ENCODE results near the gene SDC1.

The SDC1 gene

GRCh38 chr2:20229322-20230113 is 4.6 kb upstream of the SDC1 start:
- Histone ChIP-seq H3K4me2 (ENCODE audit: insufficient read depth, low read length) (no peak overlapping the region), H3K36me3 (ENCODE audit: insufficient read depth, low read length) (no peaks in the 10 kb centered on the region), H3K9ac (ENCODE audit: low read depth, low read length) (no peak overlapping the region), H3K9me3 (ENCODE audit: insufficient read depth, low read length, severe bottlenecking) (no peaks in the 10 kb centered on the region), H3K27me3 (ENCODE audit: insufficient read depth, low read length, poor library complexity) (peaks cover 3% of the 10 kb centered on the region), H3K4me1 (ENCODE audit: insufficient read depth, low read length) (no peaks in the 10 kb centered on the region), H2AFZ (ENCODE audit: low read depth, low read length) (no peak overlapping the region), H3K27ac (ENCODE audit: low read length) (no peak overlapping the region), H3K79me2 (ENCODE audit: insufficient read depth, low read length) (no peaks in the 10 kb centered on the region), H3K4me3 (ENCODE audit: low read depth in 1 of 2, low read length in 2 of 2) (no peak overlapping the region), H4K20me1 (ENCODE audit: insufficient read depth, low read length) (no peaks in the 10 kb centered on the region; the same call in 1 of the 2 replicates)
- no peak for TF ChIP-seq EZH2 (IDR thresholded peaks at IDR 0.05; ENCODE audit: borderline replicate concordance, low read depth, low read length, severe bottlenecking)
- no peak for TF ChIP-seq CTCF (IDR thresholded peaks at IDR 0.05; ENCODE audit: borderline replicate concordance, extremely low read depth, low read length, poor library complexity, severe bottlenecking)
- no peak for ATAC-seq (ENCODE audit: insufficient read depth, low read depth)
- DNase-seq = no peak

- H3K9me3 ChIP-seq (ENCODE audit: insufficient read depth, low read length, severe bottlenecking) = no peaks in the 10 kb centered on the region
- no peak overlapping the region for H3K27ac ChIP-seq (ENCODE audit: low read length)
- H3K4me3 ChIP-seq (ENCODE audit: low read depth in 1 of 2, low read length in 2 of 2) = no peak overlapping the region
- no peak overlapping the region for H3K4me2 ChIP-seq (ENCODE audit: insufficient read depth, low read length)
- no peaks in the 10 kb centered on the region for H3K36me3 ChIP-seq (ENCODE audit: insufficient read depth, low read length)
- DNase-seq = no peak
- peaks cover 3% of the 10 kb centered on the region for H3K27me3 ChIP-seq (ENCODE audit: insufficient read depth, low read length, poor library complexity)
- no peak overlapping the region for H3K9ac ChIP-seq (ENCODE audit: low read depth, low read length)
- no peaks in the 10 kb centered on the region for H3K79me2 ChIP-seq (ENCODE audit: insufficient read depth, low read length)
- no peak overlapping the region for H2AFZ ChIP-seq (ENCODE audit: low read depth, low read length)
- no peaks in the 10 kb centered on the region; the same call in 1 of the 2 replicates for H4K20me1 ChIP-seq (ENCODE audit: insufficient read depth, low read length)
- no peak for TF ChIP-seq CTCF (IDR thresholded peaks at IDR 0.05; ENCODE audit: borderline replicate concordance, extremely low read depth, low read length, poor library complexity, severe bottlenecking)
- no peak for TF ChIP-seq EZH2 (IDR thresholded peaks at IDR 0.05; ENCODE audit: borderline replicate concordance, low read depth, low read length, severe bottlenecking)
- no peak for ATAC-seq (ENCODE audit: insufficient read depth, low read depth)
- H3K4me1 ChIP-seq (ENCODE audit: insufficient read depth, low read length) = no peaks in the 10 kb centered on the region
Measured at GRCh38 chr2:20227894-20228505, 3.1 kb upstream of the SDC1 start.

GRCh38 chr2:20226152-20226545 is 1.2 kb upstream of the SDC1 start:
- Histone ChIP-seq H3K27me3 (ENCODE audit: insufficient read depth, low read length, poor library complexity) (peaks cover 3% of the 10 kb centered on the region), H3K27ac (ENCODE audit: low read length) (no peak overlapping the region), H3K4me3 (ENCODE audit: low read depth in 1 of 2, low read length in 2 of 2) (no peak overlapping the region), H3K36me3 (ENCODE audit: insufficient read depth, low read length) (no peaks in the 10 kb centered on the region), H3K9me3 (ENCODE audit: insufficient read depth, low read length, severe bottlenecking) (no peaks in the 10 kb centered on the region), H2AFZ (ENCODE audit: low read depth, low read length) (no peak overlapping the region), H3K9ac (ENCODE audit: low read depth, low read length) (no peak overlapping the region), H3K79me2 (ENCODE audit: insufficient read depth, low read length) (no peaks in the 10 kb centered on the region), H3K4me2 (ENCODE audit: insufficient read depth, low read length) (no peak overlapping the region), H4K20me1 (ENCODE audit: insufficient read depth, low read length) (no peaks in the 10 kb centered on the region), H3K4me1 (ENCODE audit: insufficient read depth, low read length) (no peaks in the 10 kb centered on the region)
- no peak for DNase-seq
- TF ChIP-seq CTCF (IDR thresholded peaks at IDR 0.05; ENCODE audit: borderline replicate concordance, extremely low read depth, low read length, poor library complexity, severe bottlenecking) (no peak), EZH2 (IDR thresholded peaks at IDR 0.05; ENCODE audit: borderline replicate concordance, low read depth, low read length, severe bottlenecking) (no peak)
- ATAC-seq (ENCODE audit: insufficient read depth, low read depth) = no peak
